Sigmoid colon (tissue), 7 donors: ENCODE data around the gene MUC20. TPM values are rescaled to one million over a fixed set of nuclear protein-coding genes. Genes with fewer than 3 reads are reported as not detected.

ENCODE experiments used
- DNase-seq: peaks from one replicate; pipeline ENCODE4 v3.0.0-alpha.2; 2019
- H3K27ac ChIP-seq, 4 donors: fragments of 200-600 bp; sonication (generic); one replicate each; pipeline ENCODE4 v1.5.1; 2016 to 2019; ENCODE audit warnings: mild to moderate bottlenecking in 1 of 4
- H3K27me3 ChIP-seq, 3 donors: fragments of 200-600 bp; sonication (generic); one replicate each; pipeline ENCODE4 v1.5.1; 2019; ENCODE audit warnings: mild to moderate bottlenecking in 1 of 3
- H3K36me3 ChIP-seq, 4 donors: fragments of 200-600 bp; sonication (generic); one replicate each; pipeline ENCODE4 v1.5.1; 2016 to 2019
- H3K4me1 ChIP-seq, 4 donors: fragments of 200-600 bp; sonication (generic); one replicate each; pipeline ENCODE4 v1.5.1; 2017 to 2019
- H3K4me3 ChIP-seq, 4 donors: fragments of 200-600 bp; sonication (generic); one replicate each; pipeline ENCODE4 v1.5.1; 2017 to 2019; ENCODE audit warnings: mild to moderate bottlenecking in 2 of 4, moderate library complexity in 1 of 4
- H3K9me3 ChIP-seq, 4 donors: fragments of 200-600 bp in 3 of 4; sonication (generic) in 3 of 4; one replicate each; pipeline versions ENCODE4 v1.5.1 to v1.6.1; 2013 to 2019
- CTCF ChIP-seq, 4 experiments: fragments of 450-650 bp in 3 of 4; fragments of 200-600 bp in 1 of 4; IDR thresholded peaks; one replicate each; pipeline ENCODE4 v1.5.1; 2016 to 2019; ENCODE audit warnings: antibody characterized with exemption in 4 of 4, mild to moderate bottlenecking in 3 of 4, moderate library complexity in 2 of 4
- EP300 ChIP-seq, 4 donors: sonication (generic); formaldehyde crosslinking; IDR thresholded peaks; one replicate each; pipeline ENCODE4 v1.6.1; 2017; ENCODE audit warnings: antibody characterized with exemption in 4 of 4
- POLR2A ChIP-seq, 2 donors: fragments of 450-650 bp; IDR thresholded peaks; one replicate each; pipeline ENCODE4 v1.6.1; 2016; ENCODE audit warnings: antibody characterized with exemption in 2 of 2, mild to moderate bottlenecking in 2 of 2, moderate library complexity in 2 of 2
- POLR2AphosphoS5 ChIP-seq, 4 donors: sonication (generic); formaldehyde crosslinking; IDR thresholded peaks; one replicate each; pipeline ENCODE4 v1.6.1; 2017; ENCODE audit warnings: antibody characterized with exemption in 4 of 4
- WGBS, 2 donors: extraction: QIAGEN DNeasy Blood & Tissue Kit; methylation state at CpG; one replicate each; pipeline ENCODE4 v1.1.7; 2013; 5-methylcytosine and 5-hydroxymethylcytosine counted together
- intact Hi-C: fragments of 100-400 bp; cut with DNase I; formaldehyde crosslinking; loops from one replicate; pipeline ENCODE4 v1.15.1; 2023
- polyA plus RNA-seq, 3 donors: library from polyadenylated mRNA; stranded (reverse); fragments of 200-250 nt; gene quantifications; one replicate each; pipeline ENCODE4 v1.2.3, GENCODE V29; 2013
- total RNA-seq, 4 donors: library from RNA; depleted of rRNA; stranded (reverse); fragments of >200 nt; gene quantifications; one replicate each; pipeline ENCODE4 v1.1.0, GENCODE V29; 2016
- donor health status: healthy with polysubstance abuse.
- donor health status: Bipolar disorder and iron deficiency.
- donor health status: healthy.

Gene MUC20
- total and polyA plus RNA-seq, 7 donors, result 2.9 to 48.7 (median 11.0) TPM

- TF ChIP-seq POLR2AphosphoS5 (IDR thresholded peaks at IDR 0.05) (no peak), EP300 (IDR thresholded peaks at IDR 0.05) (no peak), CTCF (IDR thresholded peaks at IDR 0.05) (no peak), POLR2A (IDR thresholded peaks at IDR 0.05) (no peak)
- H3K27ac ChIP-seq, result peak overlapping the region in 1 of 4 donors; percentile 63
- peaks cover 0 to 21% (median 16%) of the 10 kb centered on the region in 4 donors for H3K4me1 ChIP-seq
- DNase-seq, result peak; percentile 87
- H3K4me3 ChIP-seq, result no peak overlapping the region
- H3K27me3 ChIP-seq, result peaks cover 8 to 39% (median 15%) of the 10 kb centered on the region in 3 donors
- no peaks in the 10 kb centered on the region for H3K36me3 ChIP-seq
- WGBS, 2 donors, result 83 to 86% methylated on average over 24 of the region's 24 CpGs
- no peaks in the 10 kb centered on the region for H3K9me3 ChIP-seq
- intact Hi-C loops, result no loop called here
Measured at GRCh38 chr3:195760345-195761122, 39.8 kb downstream of the MUC20 start.

GRCh38 chr3:195761123-195761566 lies 40.4 kb downstream of the MUC20 start:
- H3K27me3 ChIP-seq, result peaks cover 7 to 39% (median 15%) of the 10 kb centered on the region in 3 donors
- H3K4me3 ChIP-seq, result no peak overlapping the region
- H3K27ac ChIP-seq, result peak overlapping the region in 1 of 4 donors; percentile 63
- WGBS, 2 donors, result 83 to 93% methylated on average over 10 of the region's 10 CpGs
- intact Hi-C loops, result no loop called here
- TF ChIP-seq CTCF (IDR thresholded peaks at IDR 0.05), result no peak
- no peak for TF ChIP-seq POLR2A (IDR thresholded peaks at IDR 0.05)
- TF ChIP-seq EP300 (IDR thresholded peaks at IDR 0.05), result no peak
- no peak for TF ChIP-seq POLR2AphosphoS5 (IDR thresholded peaks at IDR 0.05)
- no peaks in the 10 kb centered on the region for H3K9me3 ChIP-seq
- DNase-seq, result no peak
- H3K4me1 ChIP-seq, result peaks cover 0 to 21% (median 16%) of the 10 kb centered on the region in 4 donors
- H3K36me3 ChIP-seq, result no peaks in the 10 kb centered on the region

GRCh38 chr3:195761567-195762248 lies 40.9 kb downstream of the MUC20 start:
- Histone ChIP-seq H3K4me3 (no peak overlapping the region), H3K4me1 (peaks cover 0 to 21% (median 16%) of the 10 kb centered on the region in 4 donors), H3K27ac (no peak overlapping the region), H3K27me3 (peaks cover 7 to 36% (median 15%) of the 10 kb centered on the region in 3 donors), H3K36me3 (no peaks in the 10 kb centered on the region), H3K9me3 (no peaks in the 10 kb centered on the region)
- no peak for TF ChIP-seq POLR2AphosphoS5 (IDR thresholded peaks at IDR 0.05)
- TF ChIP-seq POLR2A (IDR thresholded peaks at IDR 0.05), result no peak
- no peak for TF ChIP-seq CTCF (IDR thresholded peaks at IDR 0.05)
- TF ChIP-seq EP300 (IDR thresholded peaks at IDR 0.05), result no peak
- intact Hi-C loops, result no loop called here
- no peak for DNase-seq
- 36 to 72% methylated on average over 52 of the region's 52 CpGs for WGBS, 2 donors

- TF ChIP-seq CTCF (IDR thresholded peaks at IDR 0.05), result no peak
- TF ChIP-seq POLR2A (IDR thresholded peaks at IDR 0.05), result no peak
- no peak for TF ChIP-seq POLR2AphosphoS5 (IDR thresholded peaks at IDR 0.05)
- no peak for TF ChIP-seq EP300 (IDR thresholded peaks at IDR 0.05)
- no peak for DNase-seq
- WGBS, 2 donors, result 80 to 88% methylated on average over 36 of the region's 36 CpGs
Measured at GRCh38 chr3:195762249-195762585, 41.4 kb downstream of the MUC20 start.

More at GRCh38 chr3:195762249-195762585, 41.4 kb downstream of the MUC20 start:
- H3K36me3 ChIP-seq, result no peaks in the 10 kb centered on the region
- no peak overlapping the region for H3K27ac ChIP-seq
- H3K4me3 ChIP-seq, result no peak overlapping the region
- H3K27me3 ChIP-seq, result peaks cover 7 to 31% (median 15%) of the 10 kb centered on the region in 3 donors
- peaks cover 0 to 20% (median 16%) of the 10 kb centered on the region in 4 donors for H3K4me1 ChIP-seq
- intact Hi-C loops, result no loop called here
- no peaks in the 10 kb centered on the region for H3K9me3 ChIP-seq
